Activated CD4-positive, CD25-positive, alpha-beta regulatory T cell treated with anti-CD3 and anti-CD28 coated beads, Interleukin-2, amount 50 U/mL, for 72 hours (primary cell): Measurements from ENCODE around the gene ABCA6.

Experiments
- DNase-seq: peaks from one replicate; pipeline ENCODE4 v3.0.0; 2021

ABCA6 gene

DNA sequence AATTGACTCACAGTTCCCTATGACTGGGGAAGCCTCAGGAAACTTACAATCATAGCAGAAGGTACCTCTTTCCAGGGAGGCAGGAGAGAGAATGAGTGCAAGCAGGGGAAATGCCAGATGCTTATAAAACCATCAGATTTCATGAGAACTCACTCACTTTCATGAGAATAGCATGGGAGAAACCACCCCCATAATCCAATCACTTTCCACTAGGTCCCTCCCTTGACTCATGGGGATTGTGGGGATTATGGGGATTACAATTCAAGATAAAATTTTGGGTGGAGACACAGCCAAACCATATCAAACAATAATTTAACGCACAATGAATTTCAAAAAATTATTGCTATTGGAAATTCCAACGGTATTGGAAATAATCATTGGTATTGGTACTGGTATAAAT is 96.0 kb downstream of the ABCA6 start:
- DNase-seq: no peak

DNA sequence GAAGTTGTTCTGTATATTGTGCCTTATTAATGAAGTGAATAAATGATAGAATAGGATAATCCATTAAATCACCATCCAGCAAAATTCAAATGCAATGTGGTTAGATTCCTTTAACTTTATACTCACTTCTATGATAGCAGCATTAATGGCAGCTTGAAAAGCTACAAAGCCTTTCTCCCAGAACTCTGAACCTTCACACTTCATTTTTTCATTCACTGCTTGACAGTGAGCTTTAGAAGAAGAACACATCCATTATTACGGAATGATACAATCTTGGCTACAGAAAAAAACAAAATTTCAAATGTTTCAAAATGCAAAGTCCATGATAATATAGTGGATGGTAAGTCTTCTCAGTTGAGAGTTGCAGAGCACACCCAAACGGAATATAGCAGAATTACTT is 97.3 kb downstream of the ABCA6 start:
- no peak for DNase-seq

DNA sequence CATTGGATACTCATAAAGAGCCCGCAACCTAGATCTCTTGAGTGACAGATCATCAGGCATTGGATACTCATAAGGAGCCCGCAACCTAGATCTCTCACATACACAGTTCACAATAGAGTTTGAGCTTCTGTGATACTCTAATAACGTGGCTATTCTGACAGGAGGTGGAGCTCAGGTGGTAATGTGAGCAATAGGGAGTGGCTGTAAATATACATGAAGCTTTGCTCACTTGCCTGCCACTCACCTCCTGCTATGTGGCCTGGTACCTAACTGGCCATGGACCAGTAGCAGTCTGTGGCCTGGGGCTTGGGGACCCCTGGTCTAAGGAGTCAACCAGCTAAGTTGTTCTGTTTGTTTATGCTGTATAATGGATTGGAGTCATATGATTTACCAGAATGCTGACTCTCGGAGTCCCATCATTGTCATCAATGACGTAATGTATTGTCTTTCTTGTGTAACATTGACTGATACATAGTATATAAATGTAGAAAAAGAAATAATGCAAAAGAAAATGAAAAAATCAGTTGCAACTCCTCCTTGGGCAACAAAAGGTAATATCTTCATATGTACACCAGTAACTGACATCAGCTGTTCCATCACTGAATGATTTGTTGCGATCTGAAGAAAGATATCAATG is 98.5 kb downstream of the ABCA6 start:
- no peak for DNase-seq

DNA sequence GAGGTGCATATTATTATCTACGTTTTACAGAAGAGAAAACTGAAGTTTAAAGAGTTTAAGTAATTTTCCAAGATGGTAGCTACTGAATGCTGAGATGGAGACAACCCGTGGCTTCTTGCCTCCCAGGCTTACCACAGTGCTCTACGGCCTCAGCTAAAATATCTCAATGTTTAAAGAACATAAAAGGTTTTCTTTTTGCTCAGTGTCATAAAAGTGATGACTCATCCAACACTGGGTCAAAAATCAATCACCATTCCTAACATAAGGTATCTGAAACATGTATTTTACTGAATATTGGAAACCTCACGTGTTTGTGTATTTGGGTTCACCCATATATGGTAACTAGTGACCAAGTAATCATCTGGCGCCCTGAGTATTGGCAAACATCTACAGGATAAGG is 99.4 kb downstream of the ABCA6 start:
- no peak for DNase-seq

DNA sequence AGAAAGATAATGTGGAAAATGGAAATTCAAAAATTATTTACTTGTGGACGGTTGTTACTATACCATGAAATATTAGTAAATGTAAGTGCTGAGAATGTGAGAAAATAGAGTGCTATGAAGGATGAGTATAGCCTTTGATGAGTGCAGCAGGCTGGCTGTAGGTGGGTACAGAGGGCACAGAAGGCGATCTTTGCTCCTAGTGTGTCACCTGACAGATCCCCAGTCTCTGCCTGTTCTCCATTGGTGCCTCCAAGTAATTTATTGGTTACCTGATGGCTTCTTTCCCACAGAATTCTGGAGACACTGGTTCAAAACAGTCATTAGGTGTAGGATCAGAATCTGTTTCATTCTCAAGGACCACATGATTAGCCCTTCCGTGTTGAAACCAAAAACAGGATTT is 109.9 kb downstream of the ABCA6 start:
- no peak for DNase-seq

DNA sequence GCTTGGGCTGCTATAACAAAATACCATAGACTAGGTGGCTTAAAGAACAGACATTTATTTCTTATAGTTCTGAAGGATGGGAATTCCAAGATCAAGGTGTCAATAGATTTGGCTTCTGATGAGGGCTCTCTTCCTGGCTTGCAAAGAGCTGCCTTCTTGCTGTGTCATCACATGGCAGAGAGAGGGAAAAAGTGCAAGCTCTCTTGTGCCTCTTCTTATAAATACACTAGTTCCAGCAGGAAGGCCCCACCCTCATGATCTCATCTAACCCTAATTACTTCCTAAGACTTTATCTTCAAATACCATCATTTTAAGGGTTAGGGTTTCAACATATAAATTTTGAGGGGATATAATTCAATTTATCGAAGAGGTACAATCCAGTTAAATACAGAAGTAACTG is 111.5 kb downstream of the ABCA6 start:
- DNase-seq: no peak
